ENCODE data around the gene FOXB1.

FOXB1 gene

GRCh38 chr15:60021589-60022378, 17.7 kb downstream of the FOXB1 start:
- no peak for DNase-seq

DNA sequence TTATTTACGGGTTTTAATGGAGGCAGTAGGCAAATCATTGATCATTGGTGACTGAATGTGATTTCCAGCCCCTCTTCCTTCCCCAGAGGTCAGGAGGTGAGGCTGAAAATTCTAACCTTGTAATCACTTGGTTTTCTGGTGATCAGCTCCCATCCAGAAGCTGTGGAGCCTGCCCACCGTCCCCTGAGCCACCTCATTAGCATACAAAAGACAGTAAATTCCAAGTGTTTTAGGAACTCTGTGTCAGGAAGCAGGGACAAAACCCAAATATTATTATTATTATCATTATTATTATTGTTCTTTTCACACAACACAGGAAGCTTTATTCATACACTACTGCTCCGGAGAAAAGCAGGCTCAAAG, 18.2 kb downstream of the FOXB1 start:
- no peak for DNase-seq

GRCh38 chr15:60026555-60026954, 22.4 kb downstream of the FOXB1 start:
- no peak for DNase-seq

DNA sequence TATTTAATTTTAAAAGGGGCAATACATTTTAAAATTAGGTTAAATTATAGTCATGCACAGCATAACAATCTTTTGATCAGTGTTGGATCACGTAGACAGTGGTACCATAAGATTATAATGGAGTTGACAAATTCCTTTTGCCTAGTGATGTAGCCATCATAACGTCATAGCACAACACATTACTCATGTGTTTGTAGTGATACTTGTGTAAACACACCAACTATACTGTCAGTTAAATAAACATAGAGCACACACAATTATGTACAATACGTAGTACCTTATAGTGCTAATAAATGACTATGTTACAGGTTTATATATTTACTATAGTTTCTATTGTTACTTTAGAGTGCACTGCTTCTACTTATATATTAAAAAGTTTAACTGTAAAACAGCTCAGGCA, 31.2 kb downstream of the FOXB1 start:
- DNase-seq: no peak

DNA sequence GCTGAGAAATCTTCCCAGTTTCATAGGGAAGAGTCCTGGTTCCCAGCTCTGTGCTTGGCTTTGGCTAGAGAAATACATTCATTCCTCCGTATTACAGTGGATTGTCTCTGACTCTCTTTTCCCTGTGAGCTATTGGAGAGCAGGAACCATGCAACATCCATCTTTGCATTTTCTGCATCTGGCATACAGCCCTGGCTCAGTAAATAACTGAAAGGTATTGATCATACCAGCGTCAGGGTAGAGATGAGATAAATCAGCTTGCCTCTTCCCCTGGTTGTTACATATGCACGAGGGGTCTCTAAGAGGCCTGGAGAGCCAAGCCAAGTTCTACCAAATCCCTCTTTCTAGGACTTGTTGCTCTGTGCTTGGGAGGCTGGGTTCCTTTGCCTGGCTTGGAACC, 35.2 kb downstream of the FOXB1 start:
- DNase-seq: no peak

GRCh38 chr15:60043744-60044435, 39.8 kb downstream of the FOXB1 start:
- no peak for DNase-seq

DNA sequence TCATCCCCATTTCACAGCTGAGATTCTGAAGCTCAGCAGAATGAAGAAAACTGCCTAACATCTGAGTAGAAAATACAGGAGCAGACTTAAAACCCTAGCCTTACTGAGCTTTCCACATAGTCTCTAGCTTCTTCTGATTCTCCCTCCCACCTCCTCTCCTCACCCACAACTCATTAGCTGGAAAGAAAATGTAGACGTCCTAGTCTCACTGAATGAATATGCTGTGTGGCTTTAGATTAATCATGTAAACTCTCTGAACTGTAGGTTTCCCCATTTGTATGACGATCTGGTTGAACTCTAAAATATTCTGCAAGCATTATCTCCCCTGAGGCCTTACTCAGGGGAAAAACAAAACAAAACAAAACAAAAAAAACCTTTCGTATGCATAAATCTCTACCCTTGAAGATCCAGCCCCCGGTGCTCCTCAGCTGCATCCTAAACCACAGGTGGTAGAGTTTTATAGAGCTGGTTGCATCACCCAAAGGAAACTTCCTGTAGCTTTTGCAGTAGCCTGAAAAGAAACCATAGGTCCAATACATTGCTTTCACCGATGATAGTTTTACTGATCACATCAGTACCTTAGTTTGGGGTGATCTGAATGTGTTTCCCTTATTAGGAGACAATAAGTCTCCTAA, 40.6 kb downstream of the FOXB1 start:
- DNase-seq: peak; percentile 11

GRCh38 chr15:60047701-60048100, 43.6 kb downstream of the FOXB1 start:
- no peak for DNase-seq

DNA sequence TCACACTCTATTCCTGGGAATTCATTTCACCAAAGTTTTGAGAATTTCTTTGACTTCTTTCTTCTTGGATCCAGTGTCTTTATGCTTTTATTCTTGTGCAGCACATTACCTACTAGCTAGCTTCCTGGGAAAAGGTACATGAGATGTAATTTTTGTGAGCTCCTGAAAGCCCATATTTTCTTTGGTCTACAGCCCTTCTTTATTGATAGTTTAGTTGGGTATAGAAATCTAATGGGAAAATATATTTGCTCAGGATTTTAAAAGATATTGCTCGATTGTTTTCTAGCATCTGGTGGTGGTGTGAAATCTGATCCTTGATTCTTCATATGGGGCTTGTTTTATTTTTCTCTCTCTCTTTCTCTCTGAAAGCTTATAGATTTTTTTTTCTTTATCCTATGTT, 45.8 kb downstream of the FOXB1 start:
- DNase-seq: no peak

DNA sequence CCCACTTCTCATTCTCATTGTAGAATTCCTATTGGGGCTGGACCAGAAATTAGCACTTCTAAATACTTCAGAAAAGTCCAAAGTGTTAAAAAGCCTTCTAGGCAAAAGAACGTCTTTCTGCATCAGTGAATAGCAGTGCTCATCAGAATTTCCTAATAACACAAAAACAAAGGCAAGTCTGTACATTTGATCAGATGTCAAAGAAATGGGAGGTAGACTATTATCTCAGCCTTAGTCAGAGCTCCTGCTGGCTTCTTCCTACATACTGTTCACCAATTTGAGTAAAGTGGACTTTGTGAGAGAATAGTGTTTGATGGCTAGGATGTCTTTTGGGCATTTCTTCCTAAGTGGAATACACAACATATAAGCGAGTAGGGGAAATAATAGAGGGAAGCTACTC, 48.7 kb downstream of the FOXB1 start:
- no peak for DNase-seq

DNA sequence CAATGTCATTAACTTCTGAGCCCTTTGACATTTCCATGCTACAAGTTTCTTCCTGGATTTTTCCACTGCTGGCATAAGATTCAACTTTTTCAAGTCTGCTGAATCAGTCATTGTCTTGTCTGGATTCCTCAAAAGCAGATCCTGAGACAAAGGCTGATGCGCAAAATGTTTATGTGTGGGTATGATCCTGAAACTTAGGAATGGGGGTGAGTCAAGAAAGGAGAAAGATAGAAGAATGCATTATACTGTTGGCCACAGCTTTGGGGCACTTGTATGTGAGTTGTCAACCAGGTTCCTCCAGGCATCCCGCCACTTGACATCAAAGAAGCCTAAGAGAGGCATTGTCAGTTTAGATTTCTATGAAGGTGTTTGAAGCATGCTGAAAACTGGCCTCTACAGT, 50.4 kb downstream of the FOXB1 start:
- DNase-seq: no peak
